Keratinocyte (primary cell): ENCODE results near the gene PLEKHA1. TPM values are rescaled to one million over a fixed set of nuclear protein-coding genes. Genes with fewer than 3 reads are reported as not detected.

Experiments used
- DNase-seq: peaks from one replicate; pipeline ENCODE4 v3.0.0-alpha.2; 2011; ENCODE audit warnings: low read depth, missing footprints, low spot score
- FAIRE-seq: peaks from 2 replicates; lab custom pipeline; 2011; peaks lifted over from hg19 to GRCh38; lab: Jason Lieb, UNC
- H2AFZ ChIP-seq: 2 replicates; pipeline ENCODE4 v1.6.0; 2012; ENCODE audit warnings: low read length, control low read depth, inconsistent platforms; ENCODE audit not compliant: control insufficient read depth
- H3K27ac ChIP-seq: 2 replicates; pipeline ENCODE4 v1.5.1; 2011; ENCODE audit warnings: low read length; ENCODE audit not compliant: control insufficient read depth, insufficient read depth
- H3K27me3 ChIP-seq: 3 replicates; pipeline ENCODE4 v1.6.0; 2011; ENCODE audit warnings: low read length; ENCODE audit not compliant: control insufficient read depth, insufficient read depth; ENCODE audit errors: extremely low read depth
- H3K36me3 ChIP-seq, 2 experiments: 2 replicates in 1 of 2; 3 replicates in 1 of 2; pipeline ENCODE4 v1.5.1; 2011; ENCODE audit warnings: low read length in 2 of 2, mild to moderate bottlenecking in 1 of 2; ENCODE audit not compliant: control insufficient read depth in 2 of 2, insufficient read depth in 2 of 2; ENCODE audit errors: extremely low read depth in 1 of 2
- H3K4me1 ChIP-seq: 3 replicates; pipeline ENCODE4 v1.5.1; 2011; ENCODE audit warnings: low read length; ENCODE audit not compliant: control insufficient read depth, insufficient read depth; ENCODE audit errors: extremely low read depth
- H3K4me2 ChIP-seq: 3 replicates; pipeline ENCODE4 v1.6.0; 2011; ENCODE audit warnings: low read depth, low read length; ENCODE audit not compliant: control insufficient read depth, insufficient read depth; ENCODE audit errors: extremely low read depth
- H3K4me3 ChIP-seq, 3 experiments: fragments of 200-600 bp in 1 of 3; sonication (generic) in 1 of 3; 2 replicates in 2 of 3; 3 replicates in 1 of 3; pipeline ENCODE4 v1.5.1; 2011 to 2016; ENCODE audit warnings: low read length in 3 of 3, mild to moderate bottlenecking in 3 of 3, control low read depth in 2 of 3, inconsistent platforms in 1 of 3, low read depth in 1 of 3, mixed read lengths in 1 of 3, mixed run types in 1 of 3, moderate library complexity in 1 of 3; ENCODE audit not compliant: control insufficient read depth in 2 of 3, insufficient read depth in 2 of 3; ENCODE audit errors: extremely low read depth in 1 of 3
- H3K79me2 ChIP-seq: 2 replicates; pipeline ENCODE4 v1.6.0; 2012; ENCODE audit warnings: low read length; ENCODE audit not compliant: control insufficient read depth, insufficient read depth
- H3K9ac ChIP-seq: 3 replicates; pipeline ENCODE4 v1.6.0; 2011; ENCODE audit warnings: low read length; ENCODE audit not compliant: control insufficient read depth, insufficient read depth; ENCODE audit errors: extremely low read depth
- H3K9me1 ChIP-seq: 3 replicates; pipeline ENCODE4 v1.6.0; 2011; ENCODE audit warnings: low read length; ENCODE audit not compliant: control insufficient read depth, insufficient read depth; ENCODE audit errors: extremely low read depth
- H3K9me3 ChIP-seq: 2 replicates; pipeline ENCODE4 v1.5.1; 2012; ENCODE audit warnings: low read depth, low read length; ENCODE audit not compliant: control insufficient read depth
- H4K20me1 ChIP-seq: 3 replicates; pipeline ENCODE4 v1.6.0; 2011; ENCODE audit warnings: low read length; ENCODE audit not compliant: control insufficient read depth, insufficient read depth; ENCODE audit errors: extremely low read depth
- CTCF ChIP-seq, 3 experiments: IDR thresholded peaks in 1 of 3; conservative IDR thresholded peaks in 1 of 3; optimal IDR thresholded peaks in 1 of 3; 2 replicates in 2 of 3; 3 replicates in 1 of 3; pipeline versions ENCODE3 to v1.5.1; 2011; ENCODE audit warnings: low read length in 3 of 3, mild to moderate bottlenecking in 3 of 3, moderate library complexity in 2 of 3, control low read depth in 1 of 3, inconsistent platforms in 1 of 3; ENCODE audit not compliant: insufficient read depth in 2 of 3; ENCODE audit errors: extremely low read depth in 1 of 3
- EZH2 ChIP-seq: IDR thresholded peaks from one replicate; pipeline ENCODE4 v1.6.1; 2012; ENCODE audit warnings: inconsistent platforms, mild to moderate bottlenecking, low read length, moderate library complexity
- dilution Hi-C: fragments of 300-500 bp; cut with MboI; formaldehyde crosslinking; loops from one replicate; pipeline ENCODE4 v1.7.0; 2020; ENCODE audit warnings: low sequenced_read_pairs; ENCODE audit not compliant: extremely low pct_ligation_motif_present
- polyA plus RNA-seq, 5 experiments: library from polyadenylated mRNA; depleted of rRNA in 3 of 5; stranded (reverse) in 3 of 5; stranded (forward) in 1 of 5; unstranded in 1 of 5; fragments of >200 nt; gene quantifications; 1 replicate in 1 of 5; 2 replicates in 3 of 5; 3 replicates in 1 of 5; pipeline versions ENCODE4 v1.2.1 to v1.2.3, GENCODE V29; 2011 to 2012; ENCODE audit warnings: missing spikeins in 2 of 5, low read depth in 1 of 5, low replicate concordance in 1 of 5

Gene PLEKHA1
- polyA plus RNA-seq, 1 donor (not counting 4 experiments of a cell fraction or from before 2014, with no cell fraction given) = 66.7 TPM

GRCh38 chr10:122391875-122392274 lies 17.4 kb downstream of the PLEKHA1 start:
- Histone ChIP-seq H3K9me1 (no peaks in the 10 kb centered on the region), H2AFZ (no peak overlapping the region), H3K27ac (no peak overlapping the region), H3K36me3 (peaks cover 4% of the 10 kb centered on the region in 2 experiments), H3K4me1 (peaks cover 9% of the 10 kb centered on the region), H3K79me2 (peaks cover 37% of the 10 kb centered on the region), H3K4me2 (no peak overlapping the region), H3K9me3 (no peaks in the 10 kb centered on the region), H3K27me3 (no peaks in the 10 kb centered on the region), H3K4me3 (no peak overlapping the region), H4K20me1 (no peaks in the 10 kb centered on the region), H3K9ac (no peak overlapping the region)
- TF ChIP-seq CTCF (optimal IDR thresholded peaks at IDR 0.05 in 1 of 3, IDR thresholded peaks at IDR 0.05 in 1 of 3, conservative IDR thresholded peaks at IDR 0.05 in 1 of 3; ENCODE audit: extremely low read depth in 1 of 3, insufficient read depth in 2 of 3, low read length in 3 of 3) (no peak), EZH2 (no peak)
- no peak for DNase-seq
- dilution Hi-C loops = no loop called here
- no peak for FAIRE-seq

GRCh38 chr10:122392835-122393234 lies 18.3 kb downstream of the PLEKHA1 start:
- Histone ChIP-seq H3K36me3 (peaks cover 4 to 5% of the 10 kb centered on the region in 2 experiments), H3K9me1 (no peaks in the 10 kb centered on the region), H4K20me1 (no peaks in the 10 kb centered on the region), H3K4me2 (no peak overlapping the region), H3K4me1 (peaks cover 9% of the 10 kb centered on the region), H3K4me3 (no peak overlapping the region), H2AFZ (no peak overlapping the region), H3K79me2 (peaks cover 31% of the 10 kb centered on the region), H3K27ac (no peak overlapping the region), H3K9ac (no peak overlapping the region), H3K9me3 (no peaks in the 10 kb centered on the region), H3K27me3 (no peaks in the 10 kb centered on the region)
- dilution Hi-C loops = no loop called here
- FAIRE-seq (no peak), DNase-seq (no peak)
- TF ChIP-seq CTCF (optimal IDR thresholded peaks at IDR 0.05 in 1 of 3, IDR thresholded peaks at IDR 0.05 in 1 of 3, conservative IDR thresholded peaks at IDR 0.05 in 1 of 3; ENCODE audit: extremely low read depth in 1 of 3, insufficient read depth in 2 of 3, low read length in 3 of 3) (no peak), EZH2 (no peak)
